ENCODE results near the gene HAND1.

- TF ChIP-seq CTCF (IDR thresholded peaks at IDR 0.05) = no peak
- no peak for TF ChIP-seq POLR2A (IDR thresholded peaks at IDR 0.05)
These were observed 16.0 kb upstream of the HAND1 start for GRCh38 chr5:154494036-154494435.
